IPS-18c (cell line): ENCODE data around the gene OR51B2.

ENCODE experiments used
- H3K4me3 ChIP-seq: 2 replicates; pipeline ENCODE4 v1.7.0; 2013; ENCODE audit warnings: low read depth, mild to moderate bottlenecking, low read length, moderate library complexity; ENCODE audit not compliant: insufficient read depth
- H3K9me3 ChIP-seq: one replicate; pipeline ENCODE4 v1.6.1; 2013; ENCODE audit warnings: mild to moderate bottlenecking, low read length, moderate library complexity; ENCODE audit not compliant: control insufficient read depth, insufficient read depth

Gene OR51B2

DNA sequence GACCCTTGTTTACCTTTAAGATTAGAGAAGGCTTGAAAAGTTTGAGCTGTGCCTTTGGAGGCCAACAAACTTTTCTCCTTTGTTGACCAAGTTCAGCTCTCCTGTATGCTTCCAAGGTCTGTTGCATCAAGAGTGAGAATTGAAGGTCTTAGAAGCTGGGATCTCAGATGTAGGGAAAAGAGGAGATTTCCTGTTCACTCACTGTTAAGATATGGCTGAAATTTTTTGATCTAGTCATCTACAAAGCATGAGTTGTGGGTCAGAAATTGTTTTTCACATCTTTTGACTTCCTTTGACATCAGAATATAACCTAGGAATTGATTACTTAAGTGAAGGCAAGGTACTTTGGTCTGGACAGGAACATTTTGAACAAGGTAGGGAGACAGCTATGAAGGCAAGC, 34.4 kb downstream of the OR51B2 start:
- Histone ChIP-seq H3K9me3 (no peaks in the 10 kb centered on the region), H3K4me3 (no peak overlapping the region)

DNA sequence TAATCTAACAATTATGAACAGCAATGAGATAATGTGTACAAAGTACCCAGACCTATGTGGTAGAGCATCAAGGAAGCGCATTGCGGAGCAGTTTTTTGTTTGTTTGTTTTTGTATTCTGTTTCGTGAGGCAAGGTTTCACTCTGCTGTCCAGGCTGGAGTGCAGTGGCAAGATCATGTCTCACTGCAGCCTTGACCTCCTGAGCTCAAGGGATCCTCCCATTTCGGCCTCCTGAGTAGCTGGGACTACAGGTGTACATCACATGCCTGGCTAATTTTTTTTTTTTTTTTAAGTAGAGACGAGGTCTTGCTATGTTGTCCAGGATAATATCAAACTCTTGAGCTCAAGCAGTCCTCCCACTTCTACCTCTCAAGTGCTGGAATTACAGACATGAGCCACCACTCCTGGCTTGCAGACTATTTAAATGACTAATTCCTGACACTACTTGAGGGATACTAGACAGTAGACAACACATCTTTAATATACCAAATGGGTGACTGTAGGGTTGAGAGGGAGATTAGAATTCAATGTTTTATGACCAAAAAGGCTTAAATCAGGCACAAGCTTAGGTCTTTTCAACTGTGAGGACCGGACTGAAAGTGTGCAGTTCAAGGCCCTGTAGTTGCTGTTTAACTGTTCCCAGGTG, 35.1 kb downstream of the OR51B2 start:
- no peaks in the 10 kb centered on the region for H3K9me3 ChIP-seq
- H3K4me3 ChIP-seq, result no peak overlapping the region

DNA sequence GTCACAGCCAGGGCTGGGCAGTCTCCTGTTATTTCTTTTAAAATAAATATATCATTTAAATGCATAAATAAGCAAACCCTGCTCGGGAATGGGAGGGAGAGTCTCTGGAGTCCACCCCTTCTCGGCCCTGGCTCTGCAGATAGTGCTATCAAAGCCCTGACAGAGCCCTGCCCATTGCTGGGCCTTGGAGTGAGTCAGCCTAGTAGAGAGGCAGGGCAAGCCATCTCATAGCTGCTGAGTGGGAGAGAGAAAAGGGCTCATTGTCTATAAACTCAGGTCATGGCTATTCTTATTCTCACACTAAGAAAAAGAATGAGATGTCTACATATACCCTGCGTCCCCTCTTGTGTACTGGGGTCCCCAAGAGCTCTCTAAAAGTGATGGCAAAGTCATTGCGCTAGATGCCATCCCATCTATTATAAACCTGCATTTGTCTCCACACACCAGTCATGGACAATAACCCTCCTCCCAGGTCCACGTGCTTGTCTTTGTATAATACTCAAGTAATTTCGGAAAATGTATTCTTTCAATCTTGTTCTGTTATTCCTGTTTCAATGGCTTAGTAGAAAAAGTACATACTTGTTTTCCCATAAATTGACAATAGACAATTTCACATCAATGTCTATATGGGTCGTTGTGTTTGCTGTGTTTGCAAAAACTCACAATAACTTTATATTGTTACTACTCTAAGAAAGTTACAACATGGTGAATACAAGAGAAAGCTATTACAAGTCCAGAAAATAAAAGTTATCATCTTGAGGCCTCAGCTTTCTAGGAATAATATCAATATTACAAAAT, 35.8 kb downstream of the OR51B2 start:
- H3K9me3 ChIP-seq, result no peaks in the 10 kb centered on the region
- no peak overlapping the region for H3K4me3 ChIP-seq

DNA sequence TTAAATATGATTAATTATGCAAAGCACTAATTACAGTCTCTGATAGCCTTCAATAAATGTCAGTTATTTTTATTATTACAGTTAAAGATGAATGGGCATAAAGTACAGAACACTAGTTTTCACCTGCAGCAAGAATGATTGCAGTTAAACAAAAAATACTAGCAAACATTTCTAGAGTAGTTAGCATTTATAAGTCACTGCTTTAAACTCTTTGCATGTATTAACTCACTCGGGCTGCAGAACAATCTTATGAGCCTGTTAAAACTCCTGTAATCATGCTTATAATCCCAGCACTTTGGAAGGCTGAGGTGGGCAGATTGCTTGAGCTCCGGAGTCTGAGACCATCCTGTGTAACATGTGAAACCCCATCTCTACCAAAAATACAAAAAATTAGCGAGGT, 37.2 kb downstream of the OR51B2 start:
- H3K4me3 ChIP-seq, result no peak overlapping the region
- no peaks in the 10 kb centered on the region for H3K9me3 ChIP-seq

DNA sequence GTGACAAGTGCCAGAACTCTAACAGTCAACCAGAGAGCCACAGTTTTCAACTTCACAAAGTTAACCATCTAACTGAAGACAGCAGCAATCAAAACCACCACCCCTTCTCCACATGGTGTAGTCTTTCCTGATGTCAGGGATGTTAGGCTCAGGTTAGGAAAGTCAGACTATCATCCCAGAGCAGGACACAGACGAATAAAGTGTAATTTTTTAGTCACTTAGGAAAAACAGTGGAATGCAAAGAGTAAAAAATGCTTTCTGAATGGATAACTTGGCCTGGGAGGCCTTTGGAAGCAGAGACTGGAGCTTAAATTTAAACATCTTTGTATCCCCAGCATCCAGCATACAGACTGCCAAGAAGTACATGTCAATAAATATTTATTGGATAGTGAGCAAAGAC, 37.7 kb downstream of the OR51B2 start:
- H3K9me3 ChIP-seq, result no peaks in the 10 kb centered on the region
- no peak overlapping the region for H3K4me3 ChIP-seq

- Histone ChIP-seq H3K9me3 (no peaks in the 10 kb centered on the region), H3K4me3 (no peak overlapping the region)
These were observed 38.3 kb downstream of the OR51B2 start for GRCh38 chr11:5285703-5286340.

GRCh38 chr11:5284637-5285036, 39.5 kb downstream of the OR51B2 start:
- Histone ChIP-seq H3K4me3 (no peak overlapping the region), H3K9me3 (no peaks in the 10 kb centered on the region)

DNA sequence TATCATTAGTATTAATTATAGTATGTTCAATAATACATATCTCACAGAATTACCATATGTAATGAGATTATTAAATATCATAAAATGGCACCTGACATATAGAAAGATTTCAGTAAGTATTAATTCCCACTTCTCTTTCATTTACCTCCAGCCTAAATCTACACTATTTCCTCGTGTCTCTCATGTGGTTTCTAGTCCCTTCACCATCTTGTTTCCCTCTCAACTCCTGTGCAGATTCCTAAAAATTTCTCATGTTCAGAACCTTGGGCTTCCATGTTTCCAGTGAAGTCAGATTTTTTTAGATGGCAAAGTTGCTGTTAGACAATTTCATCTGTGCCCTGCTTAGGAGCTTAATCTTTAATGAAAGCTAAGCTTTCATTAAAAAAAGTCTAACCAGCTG, 40.2 kb downstream of the OR51B2 start:
- H3K9me3 ChIP-seq, result no peaks in the 10 kb centered on the region

GRCh38 chr11:5283086-5283485, 41.0 kb downstream of the OR51B2 start:
- Histone ChIP-seq H3K9me3 (no peaks in the 10 kb centered on the region), H3K4me3 (no peak overlapping the region)

More for the DNA sequence above, 40.2 kb downstream of the OR51B2 start:
- no peak overlapping the region for H3K4me3 ChIP-seq

DNA sequence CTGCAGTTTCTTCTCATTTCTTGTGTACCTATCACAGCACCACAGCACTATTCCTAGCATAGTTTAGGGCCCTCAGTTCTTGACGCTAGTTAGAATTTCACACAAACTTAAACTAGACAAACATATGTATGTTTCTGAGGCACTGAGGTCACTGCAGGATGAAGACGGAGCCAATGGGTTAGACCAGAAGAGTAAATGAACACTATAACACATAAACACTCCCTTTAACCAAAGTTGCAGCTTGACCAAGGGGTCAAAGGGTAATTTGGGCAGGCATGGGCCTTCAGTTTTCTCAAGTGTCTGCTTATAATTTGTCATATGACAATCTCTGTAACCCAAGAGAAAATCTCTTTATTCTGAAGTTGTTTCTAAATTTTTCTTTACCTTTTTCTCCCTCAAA, 41.5 kb downstream of the OR51B2 start:
- H3K9me3 ChIP-seq, result no peaks in the 10 kb centered on the region
- H3K4me3 ChIP-seq, result no peak overlapping the region

GRCh38 chr11:5281596-5281995, 42.5 kb downstream of the OR51B2 start:
- Histone ChIP-seq H3K9me3 (no peaks in the 10 kb centered on the region), H3K4me3 (no peak overlapping the region)

DNA sequence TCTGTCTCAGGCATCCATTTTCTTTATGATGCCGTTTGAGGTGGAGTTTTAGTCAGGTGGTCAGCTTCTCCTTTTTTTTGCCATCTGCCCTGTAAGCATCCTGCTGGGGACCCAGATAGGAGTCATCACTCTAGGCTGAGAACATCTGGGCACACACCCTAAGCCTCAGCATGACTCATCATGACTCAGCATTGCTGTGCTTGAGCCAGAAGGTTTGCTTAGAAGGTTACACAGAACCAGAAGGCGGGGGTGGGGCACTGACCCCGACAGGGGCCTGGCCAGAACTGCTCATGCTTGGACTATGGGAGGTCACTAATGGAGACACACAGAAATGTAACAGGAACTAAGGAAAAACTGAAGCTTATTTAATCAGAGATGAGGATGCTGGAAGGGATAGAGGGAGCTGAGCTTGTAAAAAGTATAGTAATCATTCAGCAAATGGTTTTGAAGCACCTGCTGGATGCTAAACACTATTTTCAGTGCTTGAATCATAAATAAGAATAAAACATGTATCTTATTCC, 43.5 kb downstream of the OR51B2 start:
- Histone ChIP-seq H3K4me3 (no peak overlapping the region), H3K9me3 (no peaks in the 10 kb centered on the region)

DNA sequence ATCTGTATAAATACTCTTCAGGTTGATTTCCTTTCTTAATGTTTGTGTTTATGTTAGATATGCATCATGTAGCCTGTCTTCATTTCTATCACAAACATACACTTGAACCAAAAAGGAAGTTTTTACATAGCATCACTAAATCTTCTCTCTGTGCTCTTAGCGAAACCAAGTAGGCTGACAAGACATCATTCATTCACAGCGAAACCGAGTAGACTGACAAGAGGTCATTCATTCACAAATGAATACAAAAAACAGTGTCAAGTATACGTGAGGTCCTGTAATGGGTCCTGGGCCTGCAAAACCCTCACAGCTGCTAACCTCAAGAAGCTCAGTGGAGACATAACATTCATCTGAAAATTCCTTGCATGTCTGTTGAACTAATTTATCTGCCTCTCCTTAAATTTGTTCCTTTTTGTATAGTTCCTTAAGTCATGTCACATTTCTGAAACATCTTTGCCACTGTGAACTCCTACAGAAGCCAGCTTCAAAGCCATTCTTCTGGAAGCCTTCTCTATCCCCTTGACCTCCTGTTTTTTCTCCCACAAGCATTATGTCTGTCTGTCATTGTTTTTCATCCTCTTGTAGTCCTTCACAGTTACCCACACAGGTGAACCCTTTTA, 44.5 kb downstream of the OR51B2 start:
- Histone ChIP-seq H3K9me3 (no peaks in the 10 kb centered on the region), H3K4me3 (no peak overlapping the region)

DNA sequence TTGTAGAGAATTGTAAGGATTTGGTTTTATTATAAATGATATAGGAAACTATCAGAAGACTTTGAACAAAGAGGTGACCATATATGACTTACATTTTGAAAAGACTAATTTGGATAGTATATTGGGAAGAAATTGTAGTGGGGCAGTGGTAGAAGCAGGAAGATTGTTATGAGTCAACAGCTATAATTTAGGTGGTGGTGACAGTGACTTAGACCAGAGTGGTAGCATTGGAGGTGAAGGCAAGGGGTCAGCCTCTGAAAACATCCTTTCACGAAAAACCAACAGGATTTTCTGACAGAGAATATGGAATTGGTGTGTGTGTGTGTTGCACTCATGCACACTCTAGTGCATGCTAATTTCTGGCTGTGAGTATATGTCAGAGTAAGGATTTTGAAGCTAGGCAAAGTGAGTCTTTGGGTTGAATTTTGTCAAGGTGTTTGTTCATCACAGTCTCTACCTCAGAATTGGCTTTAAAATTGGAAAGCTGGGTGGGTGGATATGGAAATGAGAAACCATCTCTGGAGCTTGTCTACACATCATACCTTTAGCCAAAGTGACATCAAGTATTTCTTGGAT, 46.2 kb downstream of the OR51B2 start:
- no peaks in the 10 kb centered on the region for H3K9me3 ChIP-seq
- H3K4me3 ChIP-seq, result no peak overlapping the region

DNA sequence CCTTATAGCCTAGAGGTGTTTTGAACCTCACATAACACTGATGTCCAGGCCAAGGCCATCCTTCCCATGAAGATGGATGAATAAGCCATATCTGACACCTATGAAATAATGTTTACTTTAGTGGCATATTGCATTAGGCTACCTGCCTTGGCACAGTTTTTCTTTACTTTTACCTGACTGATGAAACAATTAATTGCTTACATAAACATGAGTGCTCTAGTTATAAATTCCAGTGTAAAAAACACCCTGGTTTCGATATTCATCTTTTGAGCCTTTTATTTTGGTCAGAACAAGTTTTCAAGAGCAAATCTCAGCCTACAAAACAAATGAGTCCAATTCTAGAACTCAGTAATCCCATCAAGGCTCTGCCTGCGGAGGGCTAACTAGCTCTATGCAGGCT, 47.4 kb downstream of the OR51B2 start:
- H3K4me3 ChIP-seq, result no peak overlapping the region
- H3K9me3 ChIP-seq, result no peaks in the 10 kb centered on the region

DNA sequence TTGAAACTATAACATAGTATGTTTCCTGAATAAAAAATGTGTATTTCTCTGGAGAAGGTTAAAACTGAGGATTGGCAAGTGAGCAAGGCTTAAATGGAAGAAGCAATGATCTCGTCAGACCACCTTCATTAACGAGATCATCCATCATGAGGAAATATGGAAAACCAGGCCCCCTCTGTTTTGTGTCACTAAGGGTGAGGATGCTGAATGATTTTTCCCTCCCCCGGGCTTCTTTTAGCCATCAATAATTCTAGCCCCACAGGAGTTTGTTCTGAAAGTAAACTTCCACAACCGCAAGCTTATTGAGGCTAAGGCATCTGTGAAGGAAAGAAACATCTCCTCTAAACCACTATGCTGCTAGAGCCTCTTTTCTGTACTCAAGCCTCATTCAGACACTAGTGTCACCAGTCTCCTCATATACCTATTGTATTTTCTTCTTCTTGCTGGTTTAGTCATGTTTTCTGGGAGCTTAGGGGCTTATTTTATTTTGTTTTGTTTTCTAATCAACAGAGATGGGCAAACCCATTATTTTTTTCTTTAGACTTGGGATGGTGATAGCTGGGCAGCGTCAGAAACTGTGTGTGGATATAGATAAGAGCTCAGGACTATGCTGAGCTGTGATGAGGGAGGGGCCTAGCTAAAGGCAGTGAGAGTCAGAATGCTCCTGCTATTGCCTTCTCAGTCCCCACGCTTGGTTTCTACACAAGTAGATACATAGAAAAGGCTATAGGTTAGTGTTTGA, 48.6 kb downstream of the OR51B2 start:
- Histone ChIP-seq H3K9me3 (no peaks in the 10 kb centered on the region), H3K4me3 (no peak overlapping the region)

- Histone ChIP-seq H3K9me3 (no peaks in the 10 kb centered on the region), H3K4me3 (no peak overlapping the region)
These were observed 49.7 kb downstream of the OR51B2 start for GRCh38 chr11:5274395-5274794.
